Activated effector memory CD4-positive, alpha-beta T cell treated with Interleukin-2 at 50 U/mL for 16 hours (primary cell): ENCODE results near the gene USP3.

Experiments
- DNase-seq: peaks from one replicate; pipeline ENCODE4 v3.0.0-alpha.2; 2020

The USP3 gene

GRCh38 chr15:63497642-63498467 lies 6.5 kb upstream of the USP3 start:
- peak; percentile 67 for DNase-seq

- DNase-seq, result no peak
Observed at GRCh38 chr15:63499175-63499549, 5.2 kb upstream of the USP3 start.

GRCh38 chr15:63499611-63500010 lies 4.8 kb upstream of the USP3 start:
- no peak for DNase-seq

GRCh38 chr15:63500265-63501250 lies 3.8 kb upstream of the USP3 start:
- no peak for DNase-seq

GRCh38 chr15:63501256-63502089 lies 2.9 kb upstream of the USP3 start:
- peak; percentile 33 for DNase-seq

- DNase-seq, result no peak
Observed at GRCh38 chr15:63502137-63502766, 2.1 kb upstream of the USP3 start.

- DNase-seq, result peak; percentile 55
Observed at GRCh38 chr15:63502843-63503738, 1.3 kb upstream of the USP3 start.

- DNase-seq, result peak; percentile 81
Observed at GRCh38 chr15:63503739-63504246, 600 bp upstream of the USP3 start.

- DNase-seq, result no peak
Observed at GRCh38 chr15:63504979-63505841, 817 bp downstream of the USP3 start.

GRCh38 chr15:63505842-63506222 lies 1.4 kb downstream of the USP3 start:
- DNase-seq, result no peak

GRCh38 chr15:63506537-63507035 lies 2.2 kb downstream of the USP3 start:
- DNase-seq, result no peak

- DNase-seq, result no peak
Observed at GRCh38 chr15:63507878-63508818, 3.8 kb downstream of the USP3 start.

GRCh38 chr15:63509056-63509954 lies 4.9 kb downstream of the USP3 start:
- DNase-seq, result no peak

- DNase-seq, result no peak
Observed at GRCh38 chr15:63509955-63510940, 5.9 kb downstream of the USP3 start.

GRCh38 chr15:63512148-63512547 lies 7.8 kb downstream of the USP3 start:
- DNase-seq, result no peak

GRCh38 chr15:63513271-63513670 lies 8.9 kb downstream of the USP3 start:
- no peak for DNase-seq
